DOHH2 (cell line): Measurements from ENCODE around the gene NFIB.

Source experiments
- H3F3A ChIP-seq: fragments of 200-600 bp; sonication (generic), shearing (Covaris generic); 2 replicates; pipeline ENCODE4 v1.6.0; 2016; ENCODE audit warnings: antibody characterized with exemption, mild to moderate bottlenecking; ENCODE audit not compliant: control insufficient read depth, insufficient read depth
- H3K27ac ChIP-seq: fragments of 200-600 bp; sonication (generic); 2 replicates; pipeline ENCODE4 v1.5.1; 2014; ENCODE audit warnings: low read depth, mild to moderate bottlenecking, low read length, moderate library complexity
- H3K27me3 ChIP-seq: fragments of 200-600 bp; sonication (generic); 2 replicates; pipeline ENCODE4 v1.6.1; 2014; ENCODE audit warnings: mild to moderate bottlenecking, low read length, mixed read lengths; ENCODE audit not compliant: control insufficient read depth
- H3K36me3 ChIP-seq: fragments of 200-600 bp; sonication (generic); 2 replicates; pipeline ENCODE4 v1.6.1; 2014; ENCODE audit warnings: mild to moderate bottlenecking, low read length, moderate library complexity, mixed read lengths; ENCODE audit not compliant: control insufficient read depth
- H3K4me1 ChIP-seq: fragments of 200-600 bp; sonication (generic); 2 replicates; pipeline ENCODE4 v1.6.1; 2014; ENCODE audit warnings: mild to moderate bottlenecking, low read length, mixed read lengths; ENCODE audit not compliant: control insufficient read depth
- H3K4me2 ChIP-seq: fragments of 200-600 bp; sonication (generic); 2 replicates; pipeline ENCODE4 v1.6.0; 2014; ENCODE audit warnings: mild to moderate bottlenecking, low read length, moderate library complexity
- H3K4me3 ChIP-seq: fragments of 200-600 bp; sonication (generic); 2 replicates; pipeline ENCODE4 v1.5.1; 2014; ENCODE audit warnings: mild to moderate bottlenecking, low read length, mixed read lengths
- H3K79me2 ChIP-seq: fragments of 200-600 bp; sonication (generic); 2 replicates; pipeline ENCODE4 v1.6.1; 2014; ENCODE audit warnings: mild to moderate bottlenecking, low read length, mixed read lengths; ENCODE audit not compliant: control insufficient read depth
- H3K9me2 ChIP-seq: fragments of 200-600 bp; sonication (generic); replicated peaks from 2 replicates; pipeline ENCODE4 v1.6.1; 2014; ENCODE audit warnings: mild to moderate bottlenecking, low read length, mixed read lengths; ENCODE audit not compliant: control insufficient read depth
- H3K9me3 ChIP-seq: fragments of 200-600 bp; sonication (generic); 2 replicates; pipeline ENCODE4 v1.6.1; 2014; ENCODE audit warnings: antibody characterized with exemption, low read length, mixed read lengths; ENCODE audit not compliant: control insufficient read depth, insufficient read depth
- H4K20me1 ChIP-seq: fragments of 200-600 bp; sonication (generic); 2 replicates; pipeline ENCODE4 v1.6.0; 2014; ENCODE audit warnings: low read depth, mild to moderate bottlenecking, antibody characterized with exemption, low read length, moderate library complexity; ENCODE audit not compliant: control insufficient read depth, insufficient read depth
- EZH2phosphoT487 ChIP-seq: fragments of 200-600 bp; sonication (generic); IDR thresholded peaks from 2 replicates; pipeline ENCODE4 v1.6.1; 2017; ENCODE audit warnings: borderline replicate concordance, mild to moderate bottlenecking, antibody characterized with exemption, low read length, moderate library complexity, mixed read lengths
- TF ChIP-seq, protein P1 (sequence below): fragments of 200-600 bp; sonication (generic); IDR thresholded peaks from one replicate; pipeline ENCODE4 v1.5.1; 2014; ENCODE audit warnings: antibody characterized with exemption, mild to moderate bottlenecking, low read depth, low read length; ENCODE audit not compliant: poor library complexity, severe bottlenecking

Gene NFIB

DNA sequence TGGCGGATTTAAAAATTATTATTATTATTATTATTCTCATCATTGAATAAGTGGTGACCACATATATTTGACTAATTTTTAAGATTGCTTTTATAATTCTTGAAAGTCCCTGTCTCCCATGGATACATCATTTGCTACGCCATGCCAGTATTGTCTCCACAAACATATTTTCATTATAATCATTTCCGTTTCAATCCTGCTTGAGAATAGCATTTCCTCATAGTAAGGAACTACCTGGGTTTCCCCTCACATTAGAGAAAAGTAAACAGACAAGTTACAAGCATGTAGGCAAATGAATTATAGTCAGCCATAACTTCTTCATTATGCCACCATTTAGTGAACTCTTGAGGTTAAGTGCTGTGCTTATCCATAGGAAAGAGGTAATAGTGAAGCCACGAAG, 276.6 kb downstream of the NFIB start:
- Histone ChIP-seq H3K4me1 (no peaks in the 10 kb centered on the region), H3K9me2 (no peaks in the 10 kb centered on the region), H4K20me1 (no peaks in the 10 kb centered on the region), H3K36me3 (no peaks in the 10 kb centered on the region), H3K9me3 (no peaks in the 10 kb centered on the region), H3K4me2 (no peak overlapping the region), H3F3A (no peaks in the 10 kb centered on the region), H3K27ac (no peak overlapping the region), H3K4me3 (no peak overlapping the region), H3K79me2 (no peaks in the 10 kb centered on the region), H3K27me3 (no peaks in the 10 kb centered on the region)
- TF ChIP-seq EZH2phosphoT487 = no peak
- TF ChIP-seq, protein P1, sequence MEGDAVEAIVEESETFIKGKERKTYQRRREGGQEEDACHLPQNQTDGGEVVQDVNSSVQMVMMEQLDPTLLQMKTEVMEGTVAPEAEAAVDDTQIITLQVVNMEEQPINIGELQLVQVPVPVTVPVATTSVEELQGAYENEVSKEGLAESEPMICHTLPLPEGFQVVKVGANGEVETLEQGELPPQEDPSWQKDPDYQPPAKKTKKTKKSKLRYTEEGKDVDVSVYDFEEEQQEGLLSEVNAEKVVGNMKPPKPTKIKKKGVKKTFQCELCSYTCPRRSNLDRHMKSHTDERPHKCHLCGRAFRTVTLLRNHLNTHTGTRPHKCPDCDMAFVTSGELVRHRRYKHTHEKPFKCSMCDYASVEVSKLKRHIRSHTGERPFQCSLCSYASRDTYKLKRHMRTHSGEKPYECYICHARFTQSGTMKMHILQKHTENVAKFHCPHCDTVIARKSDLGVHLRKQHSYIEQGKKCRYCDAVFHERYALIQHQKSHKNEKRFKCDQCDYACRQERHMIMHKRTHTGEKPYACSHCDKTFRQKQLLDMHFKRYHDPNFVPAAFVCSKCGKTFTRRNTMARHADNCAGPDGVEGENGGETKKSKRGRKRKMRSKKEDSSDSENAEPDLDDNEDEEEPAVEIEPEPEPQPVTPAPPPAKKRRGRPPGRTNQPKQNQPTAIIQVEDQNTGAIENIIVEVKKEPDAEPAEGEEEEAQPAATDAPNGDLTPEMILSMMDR = no peak

- Histone ChIP-seq H3K4me1 (no peaks in the 10 kb centered on the region), H4K20me1 (no peaks in the 10 kb centered on the region), H3K4me2 (no peak overlapping the region), H3K4me3 (no peak overlapping the region), H3F3A (no peaks in the 10 kb centered on the region), H3K9me2 (no peaks in the 10 kb centered on the region), H3K27ac (no peak overlapping the region), H3K9me3 (no peaks in the 10 kb centered on the region), H3K36me3 (no peaks in the 10 kb centered on the region), H3K27me3 (no peaks in the 10 kb centered on the region), H3K79me2 (no peaks in the 10 kb centered on the region)
- TF ChIP-seq, protein P1 = no peak
- no peak for TF ChIP-seq EZH2phosphoT487
Measured at GRCh38 chr9:14033067-14033466, 280.9 kb downstream of the NFIB start.
